Cardiac muscle cell (in vitro differentiated cells and primary cell): ENCODE data around the gene KRR1. TPM values are rescaled to one million over a fixed set of nuclear protein-coding genes. Genes with fewer than 3 reads are reported as not detected.
"Not testable (repeated sequence)": the region's sequence is repeated elsewhere in the genome, so short reads cannot be mapped to it uniquely, and the experiment has no call there.

Experiments
- DNase-seq, 2 donors: peaks; one replicate each; pipeline versions ENCODE4 v3.0.0 to v3.0.0-alpha.2; 2010 to 2017; ENCODE audit warnings: low read depth in 1 of 2, low spot score in 1 of 2
- H3K27ac ChIP-seq: fragments of 200-600 bp; sonication (generic); 2 replicates; pipeline ENCODE4 v1.5.1; 2016
- H3K27me3 ChIP-seq: fragments of 200-600 bp; sonication (generic); 2 replicates; pipeline ENCODE4 v1.6.0; 2016; ENCODE audit warnings: control low read depth
- H3K36me3 ChIP-seq: fragments of 200-600 bp; sonication (generic); 2 replicates; pipeline ENCODE4 v1.5.1; 2016; ENCODE audit warnings: control low read depth
- H3K4me1 ChIP-seq: fragments of 200-600 bp; sonication (generic); 2 replicates; pipeline ENCODE4 v1.8.1; 2017; ENCODE audit warnings: low read depth, mild to moderate bottlenecking, mixed run types
- H3K4me3 ChIP-seq: fragments of 200-600 bp; sonication (generic); 2 replicates; pipeline ENCODE4 v1.5.1; 2016; ENCODE audit warnings: mild to moderate bottlenecking
- H3K9me3 ChIP-seq: fragments of 200-600 bp; sonication (generic); 2 replicates; pipeline ENCODE4 v1.5.1; 2017; ENCODE audit warnings: low read depth, mild to moderate bottlenecking, control low read depth
- polyA plus RNA-seq: library from polyadenylated mRNA; unstranded; fragments of >200 nt; fragmentation: Nextera tagmentation; extraction: Ambion mirVana; gene quantifications from 2 replicates; pipeline ENCODE4 v1.2.1, GENCODE V29; 2016
- total RNA-seq: library from RNA; depleted of rRNA; stranded (reverse); fragments of >200 nt; gene quantifications from 2 replicates; pipeline ENCODE4 v1.2.3, GENCODE V29; 2016
- TF ChIP-seq, protein P1 (sequence below): IDR thresholded peaks from 2 replicates; pipeline ENCODE4 v1.5.1; 2012; ENCODE audit warnings: low read depth, mild to moderate bottlenecking, low read length

Gene KRR1
- total and polyA plus RNA-seq, 2 experiments from 2014 or later: 29.9 to 32.4 TPM

DNA sequence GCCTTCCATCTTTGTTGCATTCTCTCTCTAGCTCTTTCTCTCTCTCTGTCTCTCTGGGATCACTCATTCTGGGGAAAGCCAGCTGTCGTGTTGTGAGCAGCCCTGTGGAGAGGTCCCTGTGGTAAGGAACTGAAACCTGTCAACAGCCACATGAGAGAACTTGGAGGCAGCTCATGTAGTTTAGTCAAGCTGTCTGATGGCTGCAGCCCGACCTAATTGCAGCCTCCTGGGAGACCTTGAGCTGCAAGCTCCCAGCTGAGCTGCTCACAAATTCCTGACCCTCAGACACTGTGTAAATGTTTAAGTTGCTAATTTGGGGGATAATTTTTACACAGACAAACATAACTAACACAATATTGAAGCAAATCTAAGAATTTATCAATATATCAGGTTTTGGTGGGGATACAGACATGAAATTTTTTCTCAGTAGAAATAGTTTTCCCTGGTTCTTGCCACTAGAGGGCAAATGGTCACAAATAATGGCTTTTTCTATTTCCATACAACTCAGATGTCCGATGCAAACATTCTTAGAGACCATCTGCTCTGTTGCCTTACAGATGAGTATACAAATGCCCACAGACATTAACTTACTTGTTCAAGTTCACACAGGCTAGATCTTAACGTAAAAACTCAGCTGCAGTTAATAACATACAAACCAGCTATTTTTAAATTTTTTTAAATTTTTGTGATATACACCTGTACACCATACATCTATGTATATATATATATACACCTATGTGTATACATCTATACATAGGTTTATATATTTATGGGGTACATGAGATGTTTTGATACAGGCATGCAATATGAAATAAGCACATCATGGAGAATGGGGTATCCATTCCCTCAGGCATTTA is 15.5 kb upstream of the KRR1 start:
- Histone ChIP-seq H3K27me3 (no peaks in the 10 kb centered on the region), H3K36me3 (no peaks in the 10 kb centered on the region), H3K4me1 (no peaks in the 10 kb centered on the region), H3K27ac (peak overlapping the region; percentile 38), H3K4me3 (no peak overlapping the region), H3K9me3 (no peaks in the 10 kb centered on the region)
- peak; percentile 76 to 81 for DNase-seq
- TF ChIP-seq, protein P1, sequence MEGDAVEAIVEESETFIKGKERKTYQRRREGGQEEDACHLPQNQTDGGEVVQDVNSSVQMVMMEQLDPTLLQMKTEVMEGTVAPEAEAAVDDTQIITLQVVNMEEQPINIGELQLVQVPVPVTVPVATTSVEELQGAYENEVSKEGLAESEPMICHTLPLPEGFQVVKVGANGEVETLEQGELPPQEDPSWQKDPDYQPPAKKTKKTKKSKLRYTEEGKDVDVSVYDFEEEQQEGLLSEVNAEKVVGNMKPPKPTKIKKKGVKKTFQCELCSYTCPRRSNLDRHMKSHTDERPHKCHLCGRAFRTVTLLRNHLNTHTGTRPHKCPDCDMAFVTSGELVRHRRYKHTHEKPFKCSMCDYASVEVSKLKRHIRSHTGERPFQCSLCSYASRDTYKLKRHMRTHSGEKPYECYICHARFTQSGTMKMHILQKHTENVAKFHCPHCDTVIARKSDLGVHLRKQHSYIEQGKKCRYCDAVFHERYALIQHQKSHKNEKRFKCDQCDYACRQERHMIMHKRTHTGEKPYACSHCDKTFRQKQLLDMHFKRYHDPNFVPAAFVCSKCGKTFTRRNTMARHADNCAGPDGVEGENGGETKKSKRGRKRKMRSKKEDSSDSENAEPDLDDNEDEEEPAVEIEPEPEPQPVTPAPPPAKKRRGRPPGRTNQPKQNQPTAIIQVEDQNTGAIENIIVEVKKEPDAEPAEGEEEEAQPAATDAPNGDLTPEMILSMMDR: peak; percentile 65

DNA sequence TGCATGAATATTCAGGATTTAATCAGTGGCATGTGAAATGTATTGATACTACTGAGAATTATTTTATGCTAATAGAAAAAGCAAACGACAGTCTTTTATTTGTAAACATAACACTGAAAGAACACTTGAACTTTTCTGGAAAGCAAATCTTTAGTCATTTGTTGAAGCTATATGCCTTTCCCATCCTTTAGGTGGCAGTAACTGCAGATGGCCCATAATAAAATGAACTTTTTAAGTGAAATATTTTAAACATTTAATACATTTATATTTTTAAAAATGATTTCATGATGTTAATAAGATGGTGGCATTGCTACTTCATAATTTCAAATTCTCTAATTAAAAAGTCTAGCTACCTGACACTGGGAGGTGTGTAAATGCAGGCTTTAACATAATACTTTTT is 13.9 kb upstream of the KRR1 start:
- H3K27me3 ChIP-seq: no peaks in the 10 kb centered on the region
- H3K4me1 ChIP-seq: no peaks in the 10 kb centered on the region
- TF ChIP-seq, protein P1: peak; percentile 40
- no peaks in the 10 kb centered on the region for H3K9me3 ChIP-seq
- H3K27ac ChIP-seq: no peak overlapping the region
- no peak overlapping the region for H3K4me3 ChIP-seq
- no peaks in the 10 kb centered on the region for H3K36me3 ChIP-seq
- no peak for DNase-seq

DNA sequence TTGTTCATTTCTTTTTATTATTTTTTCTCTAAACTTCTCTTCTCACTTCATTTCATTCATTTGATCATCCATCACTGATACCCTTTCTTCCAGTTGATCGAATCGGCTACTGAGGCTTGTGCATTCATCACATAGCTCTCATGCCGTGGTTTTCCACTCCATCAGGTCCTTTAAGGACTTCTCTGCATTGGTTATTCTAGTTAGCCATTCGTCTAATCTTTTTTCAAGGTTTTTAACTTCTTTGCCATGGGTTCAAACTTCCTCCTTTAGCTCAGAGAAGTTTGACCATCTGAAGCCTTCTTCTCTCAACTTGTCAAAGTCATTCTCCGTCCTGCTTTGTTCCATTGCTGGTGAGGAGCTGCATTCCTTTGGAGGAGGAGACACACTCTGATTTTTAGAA is 10.7 kb upstream of the KRR1 start:
- not testable (repeated sequence) for H3K4me1 ChIP-seq, H3K27me3 ChIP-seq, H3K9me3 ChIP-seq, H3K36me3 ChIP-seq, H3K4me3 ChIP-seq, DNase-seq, H3K27ac ChIP-seq

DNA sequence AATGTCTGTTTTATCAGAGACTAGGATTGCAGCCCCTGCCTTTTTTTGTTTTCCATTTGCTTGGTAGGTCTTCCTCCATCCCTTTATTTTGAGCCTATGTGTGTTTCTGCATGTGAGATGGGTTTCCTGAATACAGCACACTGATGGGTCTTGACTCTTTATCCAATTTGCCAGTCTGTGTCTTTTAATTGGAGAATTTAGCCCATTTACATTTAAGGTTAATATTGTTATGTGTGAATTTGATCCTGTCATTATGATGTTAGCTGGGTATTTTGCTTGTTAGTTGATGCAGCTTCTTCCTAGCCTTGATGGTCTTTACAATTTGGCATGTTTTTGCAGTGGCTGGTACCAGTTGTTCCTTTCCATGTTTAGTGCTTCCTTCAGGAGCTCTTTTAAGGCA is 9.8 kb upstream of the KRR1 start:
- not testable (repeated sequence) for H3K4me3 ChIP-seq, H3K36me3 ChIP-seq, H3K4me1 ChIP-seq, H3K9me3 ChIP-seq, H3K27me3 ChIP-seq, DNase-seq, H3K27ac ChIP-seq

DNA sequence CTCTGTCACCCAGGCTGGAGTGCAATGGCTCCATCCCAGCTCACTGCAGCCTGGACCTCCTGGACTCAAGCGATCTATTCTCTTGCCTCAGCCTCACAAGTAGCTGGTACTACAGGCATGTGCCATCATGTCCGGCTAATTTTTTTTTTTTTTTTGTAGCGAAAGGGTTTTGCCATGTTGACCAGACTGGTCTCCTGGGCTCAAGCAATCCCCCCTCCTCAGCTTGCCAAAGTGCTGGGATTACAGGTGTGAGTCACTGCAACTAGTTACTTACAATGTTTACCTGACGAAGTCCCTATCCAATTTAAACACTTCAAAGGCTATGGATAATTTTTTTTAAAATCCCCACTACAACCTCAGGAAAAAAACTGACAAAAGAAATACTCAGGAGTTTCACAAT is 1.8 kb downstream of the KRR1 start:
- Histone ChIP-seq H3K4me3 (no peak overlapping the region), H3K4me1 (peaks cover 7% of the 10 kb centered on the region), H3K9me3 (no peaks in the 10 kb centered on the region), H3K27ac (no peak overlapping the region), H3K36me3 (peaks cover 15% of the 10 kb centered on the region), H3K27me3 (no peaks in the 10 kb centered on the region)
- TF ChIP-seq, protein P1: no peak
- no peak for DNase-seq

DNA sequence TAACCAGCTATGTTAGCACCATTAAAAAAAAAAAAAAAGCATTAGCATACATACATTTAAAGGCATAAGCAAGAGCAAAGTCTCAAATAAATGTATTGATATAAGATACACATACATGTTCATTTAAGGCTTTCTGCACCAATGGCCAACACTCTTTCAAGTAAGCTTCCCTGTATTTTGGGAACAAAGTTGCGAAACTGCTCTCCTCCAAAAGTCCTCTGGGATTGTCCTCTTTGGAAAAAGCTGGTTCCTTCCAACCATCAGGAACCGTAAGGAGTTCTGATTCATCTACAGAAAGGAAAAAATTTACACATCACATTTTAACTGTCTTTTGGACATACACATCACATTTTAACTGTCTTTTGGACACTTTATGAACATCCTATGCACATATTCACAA is 3.2 kb downstream of the KRR1 start:
- Histone ChIP-seq H3K4me3 (no peak overlapping the region), H3K36me3 (peaks cover 28% of the 10 kb centered on the region), H3K27me3 (no peaks in the 10 kb centered on the region), H3K27ac (no peak overlapping the region), H3K4me1 (peaks cover 7% of the 10 kb centered on the region), H3K9me3 (no peaks in the 10 kb centered on the region)
- DNase-seq: no peak
- TF ChIP-seq, protein P1: no peak
